HG02973 (cell line): Measurements from ENCODE around the gene OR5AP2.
"Not testable (repeated sequence)": the region's sequence is repeated elsewhere in the genome, so short reads cannot be mapped to it uniquely, and the experiment has no call there.

Experiments
- ATAC-seq: cut with Tn5 transposase; IDR thresholded peaks from one replicate; pipeline ENCODE4 v1.9.1; 2021; ENCODE audit warnings: moderate library complexity; ENCODE audit not compliant: unreplicated experiment

The OR5AP2 gene

DNA sequence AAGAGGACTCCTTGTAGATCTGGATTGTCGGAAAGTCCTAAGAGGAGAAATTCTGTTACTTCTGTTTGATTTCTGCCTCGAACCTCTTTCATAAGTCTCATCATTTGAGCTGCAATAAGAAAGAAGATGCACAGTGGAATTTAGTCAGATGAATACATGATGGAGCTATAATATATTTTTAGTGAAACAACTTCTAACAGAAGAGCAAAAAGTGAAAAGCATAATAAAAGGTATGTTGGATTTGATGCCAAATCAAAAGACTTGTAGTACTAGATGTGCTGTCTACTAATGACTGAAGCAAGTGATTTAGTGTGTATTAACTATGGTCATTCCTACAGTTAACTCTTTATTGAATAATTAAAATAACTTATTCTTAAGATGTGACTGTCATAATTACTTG lies at the start of gene OR5AP2:
OR5AP2 (minus strand) TSS at position 101 of the 400 bp plus-strand sequence; CDS start at position 101, 0 bp downstream.
- ATAC-seq: no peak

DNA sequence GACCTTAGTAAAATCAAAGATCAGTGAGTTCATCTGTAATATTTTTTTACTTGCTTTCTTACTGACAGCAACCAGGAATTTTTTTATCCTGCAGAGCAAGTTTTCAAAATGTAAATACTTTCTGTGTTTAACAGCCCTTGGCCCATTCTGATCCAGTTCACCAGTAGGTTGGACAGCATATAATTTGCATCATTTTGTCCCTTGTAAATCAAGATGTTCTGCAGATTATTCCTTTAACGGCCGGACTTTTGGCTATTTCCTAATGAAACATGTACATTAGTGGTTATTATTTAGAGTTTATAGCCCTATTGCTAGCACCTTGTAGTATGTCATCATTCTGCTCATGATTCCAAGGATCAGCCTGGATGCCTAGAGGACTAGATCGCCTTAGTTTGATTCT lies 48.9 kb upstream of the OR5AP2 start:
- ATAC-seq: not testable (repeated sequence)

DNA sequence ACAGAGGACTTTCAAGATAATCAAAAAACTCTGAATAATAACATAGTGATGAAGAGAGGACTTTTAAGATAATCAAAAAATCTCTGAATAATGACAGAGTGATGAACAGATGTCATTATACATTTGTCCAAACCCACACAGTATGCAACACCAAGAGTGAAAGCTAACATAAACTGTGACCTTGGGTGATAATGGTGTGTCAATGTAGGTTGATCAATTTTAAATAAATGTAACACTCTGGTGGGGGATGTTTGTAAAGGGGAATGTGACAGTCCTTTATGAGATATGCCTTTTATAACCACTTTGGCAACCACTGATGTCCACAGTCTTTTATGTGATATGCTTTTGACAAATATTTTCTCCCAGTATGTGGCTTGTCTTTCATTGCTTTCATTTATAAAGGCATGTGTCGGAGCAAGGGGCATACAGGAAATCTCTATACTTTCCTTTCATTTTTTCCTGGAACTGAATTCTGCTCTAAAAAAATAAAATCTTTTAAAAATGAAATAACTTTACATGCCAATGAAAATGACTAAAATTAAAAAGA lies 46.4 kb upstream of the OR5AP2 start:
- ATAC-seq: no peak

DNA sequence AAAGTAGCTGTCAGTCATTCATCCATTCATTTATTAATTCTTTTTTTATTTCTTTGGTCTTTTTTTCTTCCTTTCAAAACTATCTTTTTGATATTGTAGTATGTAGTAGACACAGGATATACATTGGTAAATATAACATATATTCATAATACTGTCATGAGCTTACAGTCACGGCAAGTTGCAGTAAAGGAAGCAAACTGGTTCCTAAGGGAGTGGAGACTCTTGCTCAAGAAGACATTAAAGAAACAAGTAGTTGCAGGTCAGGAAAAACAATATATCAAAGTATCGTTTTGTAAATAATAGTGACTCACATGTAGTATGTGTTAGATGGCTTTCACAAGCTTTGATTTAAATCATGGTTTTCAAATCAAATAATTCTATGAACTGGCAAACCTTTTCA lies 28.7 kb upstream of the OR5AP2 start:
- no peak for ATAC-seq

DNA sequence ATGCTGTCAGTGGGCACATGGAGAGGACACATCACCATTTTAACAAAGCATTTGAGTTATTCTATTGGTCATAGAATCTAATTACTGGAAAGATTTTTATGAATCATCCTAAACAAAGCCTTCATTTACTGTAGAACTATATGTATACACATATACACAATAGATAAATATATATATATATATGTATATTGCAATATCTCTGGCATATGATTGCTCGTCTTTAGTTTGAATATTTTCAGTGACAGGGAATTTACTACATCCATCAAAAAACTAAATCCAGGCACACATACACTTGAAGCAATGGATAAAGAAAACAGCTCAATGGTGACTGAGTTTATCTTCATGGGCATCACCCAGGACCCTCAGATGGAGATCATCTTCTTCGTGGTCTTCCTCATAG lies 21.1 kb upstream of the OR5AP2 start, which contains the start of gene OR5AR1:
OR5AR1 (plus strand) TSS at position 301 of the 400 bp plus-strand sequence; CDS start at position 301, 0 bp downstream.
- ATAC-seq: no peak

DNA sequence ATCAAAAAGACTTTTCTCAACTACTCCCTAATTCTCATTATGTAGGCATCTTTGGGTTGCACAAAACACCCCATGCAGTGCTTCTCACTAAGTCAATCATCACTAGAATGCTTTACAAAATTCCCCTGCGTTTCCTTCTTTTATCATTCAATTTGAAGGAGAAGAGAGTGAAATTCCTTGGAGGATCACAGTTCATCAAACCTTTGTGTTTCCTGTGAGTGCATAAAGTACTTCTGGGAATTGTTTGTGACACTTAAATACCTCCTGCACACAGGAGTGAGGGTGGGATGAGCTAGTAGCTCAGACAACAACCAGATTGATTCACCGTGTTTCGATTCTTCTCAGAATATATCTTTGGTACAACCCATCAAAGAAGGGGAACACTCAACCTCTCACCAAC lies 17.5 kb upstream of the OR5AP2 start:
- ATAC-seq: no peak

DNA sequence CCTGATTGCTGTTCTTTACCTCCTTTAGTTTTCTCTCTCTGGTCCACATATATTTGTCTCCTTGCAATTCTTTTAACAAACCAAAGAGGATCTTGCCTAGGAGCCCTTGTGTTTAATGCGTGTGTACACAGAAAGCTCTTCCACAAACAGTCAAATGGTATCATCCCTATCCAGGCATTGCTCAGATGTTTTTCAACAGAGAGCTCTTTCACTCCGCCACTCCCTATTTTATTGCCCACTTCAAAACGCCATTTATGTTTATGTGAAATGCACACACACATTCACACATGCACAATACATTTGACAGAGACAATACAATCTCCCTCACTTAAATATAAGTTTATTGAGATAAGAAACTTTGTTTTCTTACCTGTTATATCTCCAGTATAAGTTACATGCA lies 4.7 kb downstream of the OR5AP2 start:
- no peak for ATAC-seq

DNA sequence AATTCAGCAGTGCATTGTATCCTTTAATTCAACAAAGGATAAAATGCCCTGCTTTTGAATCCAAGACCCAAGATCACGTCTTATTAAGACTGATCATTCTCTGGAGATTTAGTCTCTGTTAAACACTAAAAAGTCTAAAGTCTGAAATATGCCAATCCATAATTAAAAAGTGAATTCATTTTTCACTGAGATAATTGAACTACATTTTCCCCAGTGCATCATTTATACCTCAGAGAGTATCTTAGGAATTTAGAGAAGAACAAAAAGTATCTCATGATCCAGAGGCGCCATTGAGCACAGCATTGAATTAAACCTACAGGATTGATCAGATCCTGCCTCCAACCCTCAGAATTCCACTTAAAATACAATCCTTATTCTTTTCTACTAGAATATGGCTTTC lies 5.4 kb downstream of the OR5AP2 start:
- ATAC-seq: no peak

DNA sequence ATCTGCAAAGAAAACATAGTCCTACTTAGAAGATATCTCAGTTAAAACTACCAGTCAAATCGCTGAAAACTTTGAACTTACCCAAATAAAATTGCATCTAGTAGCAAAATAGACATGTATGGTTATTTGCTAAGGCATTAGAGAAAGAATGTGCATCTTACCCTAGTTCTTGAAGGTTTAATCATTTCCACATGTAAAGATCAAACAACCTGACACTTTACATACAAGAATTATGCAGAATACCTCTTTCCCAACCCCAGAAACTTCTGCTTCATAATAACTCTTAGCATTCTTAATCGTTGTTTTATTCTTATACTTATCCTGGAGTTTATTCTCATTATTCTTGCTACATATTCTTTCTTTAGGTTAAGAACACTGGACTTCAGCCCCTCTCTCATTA lies 9.9 kb downstream of the OR5AP2 start:
- no peak for ATAC-seq

DNA sequence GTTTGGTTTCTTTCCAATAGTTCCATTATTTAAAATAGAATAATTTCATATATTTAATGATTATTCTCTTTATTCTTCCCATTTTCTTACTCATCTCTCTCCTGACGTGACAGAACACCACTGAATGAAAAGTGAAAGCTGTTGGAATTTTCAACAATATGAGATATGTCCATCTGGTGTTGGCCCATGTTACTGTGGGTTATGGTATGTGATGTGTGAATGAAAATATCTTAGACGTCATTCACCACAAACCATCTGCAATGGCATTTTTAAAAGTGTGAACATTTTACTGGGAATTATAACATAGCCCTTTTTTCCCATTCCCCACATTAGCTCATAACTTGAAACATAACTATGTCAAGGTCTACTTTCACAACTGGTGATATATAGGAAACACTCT lies 16.3 kb downstream of the OR5AP2 start:
- ATAC-seq: no peak

DNA sequence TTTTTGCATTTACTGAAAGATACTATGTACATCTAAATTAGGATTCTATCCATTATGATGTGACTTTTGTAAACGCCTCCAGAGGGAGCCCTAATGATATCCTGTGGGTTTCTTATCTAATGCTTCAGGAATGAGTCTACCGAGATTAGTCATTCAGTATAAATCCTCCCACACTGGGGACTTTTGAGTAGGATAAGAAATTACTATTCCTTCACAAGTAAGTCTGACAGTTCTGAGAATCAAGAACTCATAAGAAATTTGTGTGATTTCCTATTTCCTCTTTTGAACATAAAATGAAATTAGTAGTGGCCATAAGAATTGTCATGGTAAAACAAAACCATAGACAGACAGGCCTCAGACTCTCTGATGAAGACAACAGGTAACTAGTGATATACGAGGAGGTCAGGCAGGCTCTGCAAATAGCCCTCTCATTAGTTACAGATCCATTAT lies 17.6 kb downstream of the OR5AP2 start:
- ATAC-seq: no peak

DNA sequence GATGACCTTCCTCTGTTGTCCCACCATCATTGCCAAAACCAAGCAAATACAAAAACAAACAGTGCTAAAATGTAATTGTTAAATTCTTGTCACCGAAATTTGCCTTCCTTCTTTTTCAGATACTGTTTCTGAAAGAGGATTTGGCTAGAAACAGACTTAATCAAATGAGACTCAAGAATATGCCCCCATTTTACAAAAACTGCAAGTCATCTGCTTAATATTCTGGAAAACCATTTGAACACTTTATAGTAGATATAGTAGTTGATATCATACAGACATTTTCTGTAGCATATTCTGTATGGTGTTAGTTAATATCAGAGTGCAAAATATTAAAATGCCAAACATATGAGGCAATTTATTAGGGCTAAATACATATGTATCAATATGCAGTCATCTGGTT lies 31.1 kb downstream of the OR5AP2 start:
- ATAC-seq: no peak

DNA sequence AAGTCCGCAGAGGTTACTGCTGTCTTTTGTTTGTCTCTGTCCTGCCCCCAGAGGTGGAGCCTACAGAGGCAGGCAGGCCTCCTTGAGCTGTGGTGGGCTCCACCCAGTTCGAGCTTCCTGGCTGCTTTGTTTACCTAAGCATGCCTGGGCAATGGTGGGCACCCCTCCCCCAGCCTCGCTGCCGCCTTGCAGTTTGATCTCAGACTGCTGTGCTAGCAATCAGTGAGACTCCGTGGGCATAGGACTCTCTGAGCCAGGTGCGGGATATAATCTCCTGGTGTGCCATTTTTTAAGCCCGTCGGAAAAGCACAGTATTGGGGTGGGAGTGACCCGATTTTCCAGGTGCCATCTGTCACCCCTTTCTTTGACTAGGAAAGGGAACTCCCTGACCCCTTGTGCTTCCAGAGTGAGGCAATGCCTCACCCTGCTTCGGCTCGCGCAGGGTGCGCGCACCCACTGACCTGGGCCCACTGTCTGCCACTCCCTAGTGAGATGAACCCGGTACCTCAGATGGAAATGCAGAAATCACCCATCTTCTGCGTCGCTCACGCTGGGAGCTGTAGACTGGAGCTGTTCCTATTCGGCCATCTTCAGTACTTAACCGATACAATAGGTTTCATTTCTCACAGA lies 50.0 kb downstream of the OR5AP2 start:
- ATAC-seq: not testable (repeated sequence)
